K562 (cell line): ENCODE data around the gene ODAD3. TPM values are rescaled to one million over a fixed set of nuclear protein-coding genes. Genes with fewer than 3 reads are reported as not detected.

Experiments used
- ATF4 ChIP-seq: fragments of 450-650 bp; formaldehyde crosslinking; IDR thresholded peaks from 2 replicates; pipeline ENCODE4 v1.4.0; 2022; ENCODE audit warnings: mild to moderate bottlenecking, moderate library complexity
- CHD4 ChIP-seq: fragments of 200-600 bp; sonication (generic); IDR thresholded peaks from 3 replicates; pipeline ENCODE4 v1.6.1; 2012; ENCODE audit warnings: low read depth, mild to moderate bottlenecking, mixed read lengths, low read length, inconsistent platforms; ENCODE audit not compliant: insufficient read depth, insufficient replicate concordance, poor library complexity, severe bottlenecking
- E2F6 ChIP-seq, 2 experiments: IDR thresholded peaks; 2 replicates each; pipeline ENCODE4 v1.6.1; 2011; ENCODE audit warnings: borderline replicate concordance in 1 of 2, control low read depth in 1 of 2, low read depth in 1 of 2, low read length in 1 of 2, mild to moderate bottlenecking in 1 of 2, mixed read lengths in 1 of 2, moderate library complexity in 1 of 2; ENCODE audit not compliant: insufficient read depth in 1 of 2, insufficient read length in 1 of 2, poor library complexity in 1 of 2, severe bottlenecking in 1 of 2; ENCODE audit errors: extremely low read depth in 1 of 2
- FOSL1 ChIP-seq: fragments of 200-800 bp; sonication (Bioruptor generic); conservative IDR thresholded peaks from 2 replicates; pipeline ENCODE4 v1.6.1; 2016; ENCODE audit warnings: missing genetic modification characterization, missing compliant biosample characterization
- HSF4 ChIP-seq: fragments of 250-450 bp; sonication (Bioruptor Pico); IDR thresholded peaks from 2 replicates; pipeline ENCODE4 v2.1.2; 2022; ENCODE audit warnings: mild to moderate bottlenecking, moderate library complexity, borderline replicate concordance
- JUND ChIP-seq, 2 experiments: IDR thresholded peaks; 2 replicates in 1 of 2; 3 replicates in 1 of 2; pipeline ENCODE4 v1.6.1; 2011; ENCODE audit warnings: borderline replicate concordance in 2 of 2, low read depth in 2 of 2, low read length in 2 of 2, improper control_type of control experiment in 1 of 2, missing biosample characterization in 1 of 2, missing genetic modification characterization in 1 of 2, missing genetic modification reagents in 1 of 2
- PYGO2 ChIP-seq: fragments of 450-650 bp; IDR thresholded peaks from 2 replicates; pipeline ENCODE4 v1.6.1; 2016; ENCODE audit warnings: mild to moderate bottlenecking, missing genetic modification characterization, moderate library complexity, missing compliant biosample characterization
- SMARCA5 ChIP-seq: fragments of 450-650 bp; IDR thresholded peaks from 2 replicates; pipeline ENCODE4 v1.6.1; 2016
- ZKSCAN3 ChIP-seq: fragments of 250-450 bp; sonication (Bioruptor Pico); IDR thresholded peaks from 2 replicates; pipeline ENCODE4 v1.4.0; 2020
- ZNF175 ChIP-seq: fragments of 200-800 bp; sonication (Bioruptor generic); IDR thresholded peaks from 2 replicates; pipeline ENCODE4 v1.6.1; 2016; ENCODE audit warnings: low read depth, mild to moderate bottlenecking, missing genetic modification characterization, missing compliant biosample characterization
- polyA plus RNA-seq, 8 experiments: library from polyadenylated mRNA; depleted of rRNA in 4 of 8; stranded (reverse) in 5 of 8; unstranded in 3 of 8; fragments of >200 nt; fragmentation: Nextera tagmentation in 2 of 8; fragmentation: Illumina TruSeq in 1 of 8; extraction: Ambion mirVana in 2 of 8; extraction: Trizol in 1 of 8; gene quantifications; 2 replicates each; pipeline versions ENCODE4 v1.2.1 to v1.2.3, GENCODE V29; 2011 to 2014; ENCODE audit warnings: inconsistent platforms in 1 of 8, missing spikeins in 1 of 8
- total RNA-seq, 7 experiments: library from RNA; depleted of rRNA in 6 of 7; stranded (reverse); fragments of >200 nt in 6 of 7; fragmentation: Illumina TruSeq in 2 of 7; extraction: Trizol in 2 of 7; gene quantifications; 2 replicates each; pipeline versions ENCODE4 v1.2.1 to v1.2.3, GENCODE V29; 2011 to 2021; ENCODE audit warnings: low replicate concordance in 1 of 7

Gene ODAD3
- total and polyA plus RNA-seq, 9 of the 15 experiments (the other 6 are each of a cell fraction or from before 2014, with no cell fraction given) = 0.07 to 0.72 (median 0.14) TPM; not detected in 2

- TF ChIP-seq ATF4 (CRISPR knock-in tag) (no peak), ZNF175 (CRISPR knock-in tag) (peak; percentile 80; the same call in 1 of the 2 replicates), FOSL1 (tag) (0 out of 2 replicates have a peak, but pooled peaks have one; percentile 28), CHD4 (no peak), SMARCA5 (no peak), ZKSCAN3 (CRISPR knock-in tag) (no peak), PYGO2 (tag) (no peak), HSF4 (CRISPR knock-in tag) (no peak), JUND (IDR thresholded peaks at IDR 0.05; ENCODE audit: borderline replicate concordance, low read depth, low read length) (peak; percentile 61; the same call in 1 of the 2 replicates), JUND (tag; IDR thresholded peaks at IDR 0.05; ENCODE audit: borderline replicate concordance, low read depth, low read length) (peak; percentile 65; the same call in 2 of the 3 replicates), E2F6 (IDR thresholded peaks at IDR 0.05; ENCODE audit: borderline replicate concordance in 1 of 2, extremely low read depth in 1 of 2, insufficient read depth in 1 of 2, insufficient read length in 1 of 2, low read depth in 1 of 2, low read length in 1 of 2, poor library complexity in 1 of 2, severe bottlenecking in 1 of 2) (peak in 1 of 2 experiments; percentile 9)
Observed at GRCh38 chr19:11435057-11435832, at the start of gene ODAD3, which contains the start of gene PRKCSH (continued).
